PFSK-1 (cell line): Measurements from ENCODE around the gene DNAH5.

Experiments
- FOXP2 ChIP-seq: optimal IDR thresholded peaks from 2 replicates; pipeline ENCODE3; 2011; ENCODE audit warnings: borderline replicate concordance, control low read depth, inconsistent platforms; ENCODE audit not compliant: insufficient read depth; ENCODE audit errors: extremely low read length, extremely low read depth
- POLR2AphosphoS5 ChIP-seq: IDR thresholded peaks from 2 replicates; pipeline ENCODE4 v1.6.1; 2012; ENCODE audit warnings: low read depth, mild to moderate bottlenecking, control low read depth, low read length, moderate library complexity
- REST ChIP-seq, 2 experiments: IDR thresholded peaks; 2 replicates each; pipeline versions ENCODE4 v1.6.1 to v1.8.0; 2011 to 2012; ENCODE audit warnings: low read depth in 2 of 2, low read length in 2 of 2, control low read depth in 1 of 2, inconsistent platforms in 1 of 2, mild to moderate bottlenecking in 1 of 2, moderate library complexity in 1 of 2; ENCODE audit not compliant: insufficient read depth in 1 of 2
- SIN3A ChIP-seq: IDR thresholded peaks from 2 replicates; pipeline ENCODE4 v1.6.1; 2012; ENCODE audit warnings: mild to moderate bottlenecking, low read length, moderate library complexity, borderline replicate concordance; ENCODE audit not compliant: insufficient read depth
- TAF1 ChIP-seq: IDR thresholded peaks from 2 replicates; pipeline ENCODE4 v1.6.1; 2012; ENCODE audit warnings: low read length, control low read depth, borderline replicate concordance; ENCODE audit not compliant: insufficient read depth

The DNAH5 gene

DNA sequence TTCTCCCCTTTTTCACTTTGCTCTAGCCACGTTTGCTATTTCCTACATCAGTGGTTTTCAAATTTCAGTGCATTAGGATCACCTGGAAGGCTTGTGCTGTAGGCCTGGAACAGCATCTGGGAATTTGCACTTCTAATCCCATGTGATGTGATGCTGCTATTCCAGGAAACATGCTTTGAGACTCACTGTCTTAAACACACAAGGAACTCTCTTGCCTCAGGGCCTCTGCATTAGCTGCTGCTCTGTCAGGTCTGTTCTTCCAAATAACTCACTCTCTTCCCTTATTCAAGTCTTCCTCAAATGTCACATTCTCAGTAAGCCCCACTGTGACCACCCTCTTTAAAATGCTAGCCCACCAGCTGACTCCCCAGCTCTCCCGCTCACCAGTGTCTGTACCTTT, 204.0 kb downstream of the DNAH5 start:
- TF ChIP-seq FOXP2: no peak
- TF ChIP-seq POLR2AphosphoS5: no peak
- TF ChIP-seq SIN3A: no peak
- no peak for TF ChIP-seq REST (IDR thresholded peaks at IDR 0.05; ENCODE audit: insufficient read depth in 1 of 2, low read depth in 2 of 2, low read length in 2 of 2)
- no peak for TF ChIP-seq TAF1

GRCh38 chr5:13739479-13739878, 205.0 kb downstream of the DNAH5 start:
- TF ChIP-seq FOXP2: no peak
- no peak for TF ChIP-seq TAF1
- no peak for TF ChIP-seq SIN3A
- no peak for TF ChIP-seq POLR2AphosphoS5
- no peak for TF ChIP-seq REST (IDR thresholded peaks at IDR 0.05; ENCODE audit: insufficient read depth in 1 of 2, low read depth in 2 of 2, low read length in 2 of 2)

DNA sequence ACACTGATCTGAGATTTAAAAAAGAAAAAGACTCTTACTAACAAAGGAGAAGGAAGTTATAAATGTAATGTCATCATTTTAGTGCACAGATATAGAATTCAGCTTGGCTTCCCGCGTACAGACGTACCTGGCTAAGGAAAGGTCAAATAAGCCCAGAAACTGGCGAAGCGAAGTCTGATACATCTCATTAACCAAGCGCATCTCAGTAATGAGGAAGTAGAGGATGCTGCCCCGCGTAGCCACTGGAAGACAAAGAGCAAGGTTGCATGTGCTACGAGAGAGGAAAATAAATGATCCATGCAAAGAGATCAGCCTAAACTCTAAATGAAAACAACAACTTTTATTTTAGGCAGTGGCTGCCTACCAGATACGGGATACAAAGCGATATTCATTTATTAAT, 208.8 kb downstream of the DNAH5 start:
- TF ChIP-seq FOXP2 (no peak), SIN3A (no peak), POLR2AphosphoS5 (no peak), TAF1 (no peak), REST (IDR thresholded peaks at IDR 0.05; ENCODE audit: insufficient read depth in 1 of 2, low read depth in 2 of 2, low read length in 2 of 2) (no peak)

DNA sequence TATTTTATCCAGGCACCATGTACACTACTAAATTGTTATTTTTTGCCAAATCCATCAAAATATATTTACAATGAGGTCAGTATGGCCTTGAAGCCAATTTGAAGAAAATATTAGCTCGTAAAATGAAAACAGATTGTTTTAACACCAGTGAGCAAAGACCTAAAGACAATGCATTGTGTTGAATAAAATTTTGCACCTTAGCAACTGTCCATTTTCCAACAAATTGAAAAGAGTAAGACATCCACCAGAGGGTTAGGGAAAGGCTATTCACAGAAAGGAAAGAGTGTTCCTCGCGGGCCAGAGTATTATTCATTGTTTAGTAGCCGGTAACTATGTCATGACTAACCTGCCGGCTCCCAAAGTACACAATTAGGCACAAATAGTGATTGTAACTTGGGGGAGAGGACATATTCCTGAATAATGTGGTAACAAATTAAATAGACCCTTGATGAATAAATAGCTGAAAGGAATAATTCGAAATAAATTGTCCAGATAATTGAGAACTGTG, 213.3 kb downstream of the DNAH5 start:
- no peak for TF ChIP-seq TAF1
- TF ChIP-seq POLR2AphosphoS5: no peak
- TF ChIP-seq SIN3A: no peak
- TF ChIP-seq FOXP2: no peak
- TF ChIP-seq REST (IDR thresholded peaks at IDR 0.05; ENCODE audit: insufficient read depth in 1 of 2, low read depth in 2 of 2, low read length in 2 of 2): no peak

DNA sequence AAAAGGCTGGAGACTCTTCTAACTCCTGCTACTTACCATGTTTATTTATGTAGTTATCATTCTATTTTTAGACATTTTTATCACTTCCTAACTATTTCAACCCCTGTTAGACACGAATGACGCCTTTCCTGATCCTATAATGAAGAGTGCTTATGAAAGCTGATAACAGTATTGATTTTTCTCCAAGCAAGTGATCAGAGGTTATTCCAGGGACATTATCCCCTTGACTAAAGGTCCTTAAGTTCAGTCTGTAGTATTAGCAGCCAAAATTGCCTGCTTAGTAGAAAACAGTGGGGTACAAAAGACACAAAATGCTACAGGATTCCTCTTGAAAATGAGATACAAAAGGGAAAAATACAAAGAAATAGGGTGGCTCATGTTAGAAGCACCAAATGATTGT, 235.6 kb downstream of the DNAH5 start:
- TF ChIP-seq SIN3A (no peak), REST (IDR thresholded peaks at IDR 0.05; ENCODE audit: insufficient read depth in 1 of 2, low read depth in 2 of 2, low read length in 2 of 2) (no peak), POLR2AphosphoS5 (no peak), FOXP2 (no peak)
